ENCODE measurements around the gene TNC. TPM values are rescaled to one million over a fixed set of nuclear protein-coding genes. Genes with fewer than 3 reads are reported as not detected.

TNC gene
- total RNA-seq, 1 experiment from 2014 or later = 11.4 TPM

DNA sequence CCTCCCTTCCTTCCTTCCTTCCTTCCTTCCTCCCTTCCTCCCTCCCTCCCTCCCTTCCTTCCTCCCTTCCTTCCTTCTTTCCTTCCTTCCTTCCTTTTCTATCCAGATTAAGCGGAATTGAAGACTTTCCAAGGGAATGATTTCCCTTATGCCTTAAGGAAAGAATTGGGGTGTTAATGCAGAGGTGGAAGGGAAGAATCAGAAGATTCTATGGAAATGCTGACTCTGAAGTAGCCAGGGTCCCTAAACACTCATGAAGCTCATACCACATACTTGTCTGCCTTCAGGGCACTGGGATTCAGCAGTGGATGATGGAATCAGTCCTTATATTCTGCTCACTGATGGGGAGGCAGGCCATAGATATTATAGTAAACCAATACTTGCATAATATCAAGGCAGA, 48.2 kb downstream of the TNC start:
- H3K27me3 Mint-ChIP-seq (ENCODE audit: insufficient read depth, unreplicated experiment) = no peaks in the 10 kb centered on the region

DNA sequence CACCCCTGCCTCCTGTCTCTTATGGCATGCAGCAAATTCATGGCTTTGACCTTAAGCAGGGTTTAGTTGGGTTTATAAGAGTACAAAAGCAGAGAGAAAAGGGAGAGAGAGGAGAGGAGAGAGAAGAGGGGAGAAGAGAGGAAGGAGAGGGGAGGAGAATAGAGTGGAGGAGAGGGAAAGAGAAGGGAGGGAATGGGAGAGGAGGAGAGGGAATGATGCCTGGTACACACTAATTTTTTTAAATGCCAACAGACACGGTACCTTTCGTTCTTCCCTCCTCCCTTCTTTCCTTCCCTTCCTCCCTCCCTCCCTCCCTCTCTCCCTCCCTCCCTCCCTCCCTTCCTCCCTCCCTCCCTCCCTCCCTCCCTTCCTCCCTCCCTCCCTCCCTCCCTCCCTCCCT, 48.7 kb downstream of the TNC start:
- TF ChIP-seq, protein P1, sequence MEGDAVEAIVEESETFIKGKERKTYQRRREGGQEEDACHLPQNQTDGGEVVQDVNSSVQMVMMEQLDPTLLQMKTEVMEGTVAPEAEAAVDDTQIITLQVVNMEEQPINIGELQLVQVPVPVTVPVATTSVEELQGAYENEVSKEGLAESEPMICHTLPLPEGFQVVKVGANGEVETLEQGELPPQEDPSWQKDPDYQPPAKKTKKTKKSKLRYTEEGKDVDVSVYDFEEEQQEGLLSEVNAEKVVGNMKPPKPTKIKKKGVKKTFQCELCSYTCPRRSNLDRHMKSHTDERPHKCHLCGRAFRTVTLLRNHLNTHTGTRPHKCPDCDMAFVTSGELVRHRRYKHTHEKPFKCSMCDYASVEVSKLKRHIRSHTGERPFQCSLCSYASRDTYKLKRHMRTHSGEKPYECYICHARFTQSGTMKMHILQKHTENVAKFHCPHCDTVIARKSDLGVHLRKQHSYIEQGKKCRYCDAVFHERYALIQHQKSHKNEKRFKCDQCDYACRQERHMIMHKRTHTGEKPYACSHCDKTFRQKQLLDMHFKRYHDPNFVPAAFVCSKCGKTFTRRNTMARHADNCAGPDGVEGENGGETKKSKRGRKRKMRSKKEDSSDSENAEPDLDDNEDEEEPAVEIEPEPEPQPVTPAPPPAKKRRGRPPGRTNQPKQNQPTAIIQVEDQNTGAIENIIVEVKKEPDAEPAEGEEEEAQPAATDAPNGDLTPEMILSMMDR (IDR thresholded peaks at IDR 0.05; ENCODE audit: insufficient read depth in 1 of 2, low read depth in 1 of 2, low read length in 1 of 2, severe bottlenecking in 1 of 2, unreplicated experiment in 1 of 2) = no peak
- Histone ChIP-seq H3K4me3 (ENCODE audit: low read depth, low read length) (no peak overlapping the region), H3K4me1 (peaks cover 6% of the 10 kb centered on the region; the same call in 1 of the 2 replicates), H3K36me3 (ENCODE audit: control insufficient read depth, insufficient read depth, low read length) (no peaks in the 10 kb centered on the region), H3K9me3 (no peaks in the 10 kb centered on the region), H3K27me3 (replicated peaks; ENCODE audit: control insufficient read depth, insufficient read depth, low read length) (no peaks in the 10 kb centered on the region)
- DNase-seq = no peak
- H3K36me3 Mint-ChIP-seq (ENCODE audit: insufficient read depth, unreplicated experiment) = peaks cover 2% of the 10 kb centered on the region
- CTCF ChIA-PET = no interaction called here
- no TSS peak for BruUV-seq (replicated peaks)
- H3K4me3 Mint-ChIP-seq (ENCODE audit: unreplicated experiment) = no peak overlapping the region
- no peak overlapping the region for H3K27ac Mint-ChIP-seq (ENCODE audit: unreplicated experiment)
- intact Hi-C loops (cut with micrococcal nuclease; ENCODE audit: unreplicated experiment) = no loop called here
- H3K27me3 Mint-ChIP-seq (ENCODE audit: insufficient read depth, unreplicated experiment) = no peaks in the 10 kb centered on the region
- POLR2A ChIA-PET = no interaction called here
- no peaks in the 10 kb centered on the region for H3K9me3 Mint-ChIP-seq (ENCODE audit: unreplicated experiment)
- H3K4me1 Mint-ChIP-seq (ENCODE audit: low read depth, unreplicated experiment) = peaks cover 7% of the 10 kb centered on the region

More for the DNA sequence above, 48.2 kb downstream of the TNC start:
- no peak for DNase-seq
- Mint-ChIP-seq H3K4me3 (ENCODE audit: unreplicated experiment) (no peak overlapping the region), H3K9me3 (ENCODE audit: unreplicated experiment) (no peaks in the 10 kb centered on the region), H3K27ac (ENCODE audit: unreplicated experiment) (no peak overlapping the region), H3K36me3 (ENCODE audit: insufficient read depth, unreplicated experiment) (peaks cover 6% of the 10 kb centered on the region), H3K4me1 (ENCODE audit: low read depth, unreplicated experiment) (peaks cover 7% of the 10 kb centered on the region)
- TF ChIP-seq, protein P1 (IDR thresholded peaks at IDR 0.05; ENCODE audit: insufficient read depth in 1 of 2, low read depth in 1 of 2, low read length in 1 of 2, severe bottlenecking in 1 of 2, unreplicated experiment in 1 of 2) = no peak
- ChIA-PET CTCF (no interaction called here), POLR2A (no interaction called here)
- intact Hi-C loops (cut with micrococcal nuclease; ENCODE audit: unreplicated experiment) = no loop called here
- H3K4me3 ChIP-seq (ENCODE audit: low read depth, low read length) = no peak overlapping the region
- H3K27me3 ChIP-seq (replicated peaks; ENCODE audit: control insufficient read depth, insufficient read depth, low read length) = no peaks in the 10 kb centered on the region
- BruUV-seq (replicated peaks) = no TSS peak
- no peaks in the 10 kb centered on the region for H3K9me3 ChIP-seq
- H3K36me3 ChIP-seq (ENCODE audit: control insufficient read depth, insufficient read depth, low read length) = no peaks in the 10 kb centered on the region
- H3K4me1 ChIP-seq = peaks cover 6% of the 10 kb centered on the region; the same call in 1 of the 2 replicates

DNA sequence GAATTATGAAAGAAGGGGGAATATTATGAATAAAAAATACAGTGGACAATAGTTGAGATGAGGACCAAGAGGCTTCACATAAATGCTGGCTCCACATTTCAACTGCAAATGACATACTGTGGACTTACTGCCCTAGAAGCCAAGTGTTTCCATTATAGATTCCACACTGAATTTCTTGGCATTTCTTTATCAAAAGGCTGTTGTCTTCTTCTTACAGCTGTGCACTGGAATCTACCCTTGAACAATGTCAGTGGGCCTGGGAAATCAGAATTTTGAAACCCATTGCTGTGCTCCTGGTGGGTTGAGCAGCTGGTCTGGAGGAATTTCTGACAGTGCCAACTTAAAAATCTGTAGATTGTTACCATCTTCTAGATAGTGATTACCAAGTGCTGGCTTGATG, 49.9 kb downstream of the TNC start:
- no peaks in the 10 kb centered on the region for H3K36me3 Mint-ChIP-seq (ENCODE audit: insufficient read depth, unreplicated experiment)
- no peak overlapping the region for H3K4me3 ChIP-seq (ENCODE audit: low read depth, low read length)
- no TSS peak for BruUV-seq (replicated peaks)
- ChIA-PET POLR2A (no interaction called here), CTCF (no interaction called here)
- TF ChIP-seq, protein P1 (IDR thresholded peaks at IDR 0.05; ENCODE audit: insufficient read depth in 1 of 2, low read depth in 1 of 2, low read length in 1 of 2, severe bottlenecking in 1 of 2, unreplicated experiment in 1 of 2) = no peak
- no peaks in the 10 kb centered on the region for H3K9me3 ChIP-seq
- no peak overlapping the region for H3K27ac Mint-ChIP-seq (ENCODE audit: unreplicated experiment)
- H3K4me1 Mint-ChIP-seq (ENCODE audit: low read depth, unreplicated experiment) = peaks cover 7% of the 10 kb centered on the region
- no peaks in the 10 kb centered on the region for H3K27me3 ChIP-seq (replicated peaks; ENCODE audit: control insufficient read depth, insufficient read depth, low read length)
- no peak overlapping the region for H3K4me3 Mint-ChIP-seq (ENCODE audit: unreplicated experiment)
- H3K36me3 ChIP-seq (ENCODE audit: control insufficient read depth, insufficient read depth, low read length) = no peaks in the 10 kb centered on the region
- H3K27me3 Mint-ChIP-seq (ENCODE audit: insufficient read depth, unreplicated experiment) = no peaks in the 10 kb centered on the region
- no peak for DNase-seq
- peaks cover 6% of the 10 kb centered on the region; the same call in 1 of the 2 replicates for H3K4me1 ChIP-seq
- no peaks in the 10 kb centered on the region for H3K9me3 Mint-ChIP-seq (ENCODE audit: unreplicated experiment)
- intact Hi-C loops (cut with micrococcal nuclease; ENCODE audit: unreplicated experiment) = no loop called here
